HG03439 (cell line): ENCODE results near the gene GPR152.
A peak's percentile ranks its signal among the peaks of the same experiment; 100 is the strongest.
"Not testable (repeated sequence)": the region's sequence is repeated elsewhere in the genome, so short reads cannot be mapped to it uniquely, and the experiment has no call there.

Experiments used
- ATAC-seq: cut with Tn5 transposase; IDR thresholded peaks from one replicate; pipeline ENCODE4 v1.9.1; 2021; ENCODE audit warnings: mild to moderate bottlenecking, moderate library complexity; ENCODE audit not compliant: unreplicated experiment

The GPR152 gene

DNA sequence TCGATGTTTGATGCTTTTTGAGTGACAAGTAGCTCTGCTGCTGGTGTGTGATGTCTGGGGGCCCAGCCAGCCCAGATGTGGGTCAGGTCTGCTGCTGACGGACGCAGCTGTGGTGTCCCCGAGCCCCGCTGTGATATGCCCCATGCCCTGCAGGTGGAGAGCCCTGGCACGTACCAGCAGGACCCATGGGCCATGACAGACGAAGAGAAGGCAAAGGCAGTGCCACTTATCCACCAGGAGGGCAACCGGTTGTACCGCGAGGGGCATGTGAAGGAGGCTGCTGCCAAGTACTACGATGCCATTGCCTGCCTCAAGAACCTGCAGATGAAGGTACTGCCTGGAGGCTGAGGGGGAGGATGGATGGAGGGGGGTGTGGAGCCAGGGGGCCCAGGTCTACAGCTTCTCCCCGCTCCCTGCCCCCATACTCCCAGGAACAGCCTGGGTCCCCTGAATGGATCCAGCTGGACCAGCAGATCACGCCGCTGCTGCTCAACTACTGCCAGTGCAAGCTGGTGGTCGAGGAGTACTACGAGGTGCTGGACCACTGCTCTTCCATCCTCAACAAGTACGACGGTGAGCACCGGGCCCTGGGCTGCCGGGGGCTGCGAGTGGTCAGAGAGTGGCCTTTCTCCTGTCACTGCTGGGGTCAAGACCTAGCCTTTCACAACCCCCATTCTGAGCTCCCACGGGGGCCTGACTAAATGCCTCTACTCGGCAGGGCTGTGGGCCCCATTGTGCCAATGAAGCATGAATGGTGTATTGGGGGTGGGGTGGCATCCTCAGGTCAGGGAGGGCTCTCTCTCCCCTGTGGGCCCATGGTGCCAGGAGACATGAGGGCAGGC lies 37.6 kb upstream of the GPR152 start:
- no peak for ATAC-seq

DNA sequence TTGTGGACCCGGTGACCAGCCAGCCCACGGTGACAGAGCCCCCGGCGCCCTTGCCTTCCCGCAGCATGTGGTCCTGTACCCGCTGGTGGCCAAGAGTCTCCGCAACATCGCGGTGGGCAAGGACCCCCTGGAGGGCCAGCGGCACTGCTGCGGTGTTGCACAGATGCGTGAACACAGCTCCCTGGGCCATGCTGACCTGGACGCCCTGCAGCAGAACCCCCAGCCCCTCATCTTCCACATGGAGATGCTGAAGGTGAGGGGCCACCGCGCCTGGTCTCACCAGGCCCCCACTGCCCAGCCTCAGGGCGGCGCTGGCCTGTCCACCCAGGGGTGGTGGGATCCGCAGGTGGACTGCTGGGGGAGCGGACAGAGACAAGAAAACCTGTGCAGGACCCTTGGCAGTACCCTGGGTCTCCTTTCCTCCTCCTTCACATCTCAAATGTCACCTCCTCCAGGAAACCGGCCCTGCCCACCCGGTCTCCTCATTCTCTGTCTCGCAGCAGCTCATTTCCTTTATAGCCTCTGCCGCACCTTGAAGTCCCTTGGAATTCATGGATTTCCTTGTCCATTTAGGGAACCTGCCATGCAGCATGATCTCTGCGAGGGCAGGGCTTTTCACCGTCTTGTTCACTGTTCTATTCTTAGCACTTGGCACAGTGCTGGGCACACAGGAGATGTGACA lies 36.8 kb upstream of the GPR152 start:
- no peak for ATAC-seq

DNA sequence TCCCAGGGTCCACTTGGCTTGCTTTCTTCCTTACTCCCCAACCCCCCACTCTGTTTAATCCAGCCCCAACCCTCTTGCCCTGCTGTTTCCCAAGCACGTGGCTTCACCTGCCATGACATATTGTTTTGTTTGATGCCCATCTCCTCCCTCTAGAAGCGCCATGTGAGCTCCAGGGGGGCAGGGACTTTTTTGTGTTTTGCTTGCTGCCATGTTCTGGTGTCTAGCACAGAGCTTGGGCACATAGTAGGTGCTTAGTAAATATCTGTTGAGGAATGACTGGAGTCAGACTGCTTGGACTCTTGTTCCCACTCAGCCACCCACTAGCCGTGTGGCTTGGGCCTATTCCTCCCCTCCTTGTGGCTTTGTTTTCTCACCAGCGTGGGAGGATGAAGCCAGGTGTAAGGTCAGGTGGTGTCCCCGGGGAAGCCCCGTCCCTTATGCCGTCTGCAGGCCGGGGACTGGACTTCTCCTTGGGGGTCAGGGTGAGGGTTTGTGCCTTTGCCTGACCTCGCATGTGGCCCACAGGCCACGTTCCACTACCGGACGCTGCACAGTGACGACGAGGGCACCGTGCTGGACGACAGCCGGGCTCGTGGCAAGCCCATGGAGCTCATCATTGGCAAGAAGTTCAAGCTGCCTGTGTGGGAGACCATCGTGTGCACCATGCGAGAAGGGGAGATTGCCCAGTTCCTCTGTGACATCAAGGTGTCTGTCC lies 34.1 kb upstream of the GPR152 start:
- ATAC-seq: peak; percentile 26

DNA sequence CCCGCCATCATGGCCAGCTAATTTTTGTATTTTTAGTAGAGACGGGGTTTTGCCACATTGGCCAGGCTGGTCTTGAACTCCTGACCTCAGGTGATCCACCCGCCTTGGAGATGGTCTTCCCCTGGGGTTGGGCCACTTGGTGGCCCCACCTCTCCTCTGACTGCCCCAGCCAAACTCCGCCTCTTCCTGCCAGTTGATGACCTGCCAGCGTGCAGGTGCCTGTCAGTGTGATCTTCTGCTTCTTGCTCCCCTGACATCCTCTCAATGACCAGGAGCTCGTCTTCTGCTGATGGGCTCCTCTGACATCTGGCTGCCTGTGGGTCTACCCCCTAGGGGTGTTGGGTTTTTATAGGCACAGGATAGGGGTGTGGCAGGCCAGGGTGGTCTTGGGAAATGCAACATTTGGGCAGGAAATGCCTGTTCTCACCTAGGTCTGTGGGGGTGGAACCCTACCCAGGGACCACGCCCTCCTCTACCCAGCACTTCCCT lies 33.4 kb upstream of the GPR152 start:
- ATAC-seq: not testable (repeated sequence)

DNA sequence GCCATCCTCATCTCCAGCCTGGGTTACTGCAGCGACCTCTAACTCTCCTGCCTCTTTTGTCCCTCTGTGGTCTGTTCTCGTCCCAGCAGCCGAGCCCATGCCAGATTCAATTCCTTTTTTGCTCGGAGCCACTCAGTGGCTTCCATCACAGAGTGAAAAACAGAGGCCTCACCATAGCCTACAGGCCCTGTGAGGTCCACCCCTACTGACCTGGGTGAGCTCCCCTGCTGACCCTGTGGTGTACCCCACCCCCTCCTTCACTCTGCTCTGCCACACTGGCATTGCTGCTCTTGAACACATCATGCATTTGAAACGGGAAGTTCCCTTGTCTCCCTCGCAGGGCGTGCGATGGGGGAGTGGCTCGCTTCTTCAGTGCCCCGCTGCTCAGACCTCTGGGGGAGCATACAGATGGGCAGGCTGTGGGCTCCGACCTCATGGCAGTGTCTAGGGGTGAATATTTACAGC lies 32.4 kb upstream of the GPR152 start:
- ATAC-seq: no peak

DNA sequence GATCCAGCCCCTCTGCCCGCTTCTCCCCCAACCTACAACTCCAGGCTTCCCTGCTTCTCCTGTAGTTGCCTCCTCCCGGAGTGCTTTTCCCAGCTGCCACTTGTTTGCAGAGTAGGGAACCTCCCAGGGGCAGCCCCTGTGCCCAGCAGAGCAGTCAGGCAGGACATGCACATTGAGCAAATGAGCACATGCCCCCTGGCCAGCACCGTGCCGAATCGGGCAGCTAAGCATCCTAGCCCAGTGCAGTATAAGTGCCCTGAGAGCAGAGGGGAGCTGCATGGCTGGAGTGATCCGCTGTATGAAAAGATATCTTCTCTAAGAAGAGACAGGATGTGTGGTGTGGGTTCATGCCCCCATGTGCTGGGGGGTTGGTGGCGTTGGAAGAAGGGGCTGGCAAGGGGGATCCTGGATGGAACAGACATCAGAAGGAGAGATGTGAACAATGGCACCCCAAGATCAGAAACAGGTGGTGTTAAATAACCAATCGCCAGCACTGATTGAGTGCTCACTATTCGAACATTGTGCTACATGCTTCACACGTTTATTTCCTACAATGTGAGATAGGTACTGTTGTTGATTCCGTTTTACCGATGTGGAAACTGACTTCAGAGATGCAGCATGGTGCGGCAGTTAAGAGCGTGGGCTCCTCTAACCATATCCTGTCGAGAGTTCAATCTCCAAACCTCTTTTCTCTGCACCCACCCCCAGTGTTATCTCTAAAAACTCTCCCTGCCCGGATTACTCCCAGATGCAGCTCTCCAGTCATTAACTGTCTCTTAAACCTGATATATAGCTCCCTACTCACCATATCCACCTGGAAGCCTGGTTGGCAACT lies 31.5 kb upstream of the GPR152 start:
- ATAC-seq: no peak

DNA sequence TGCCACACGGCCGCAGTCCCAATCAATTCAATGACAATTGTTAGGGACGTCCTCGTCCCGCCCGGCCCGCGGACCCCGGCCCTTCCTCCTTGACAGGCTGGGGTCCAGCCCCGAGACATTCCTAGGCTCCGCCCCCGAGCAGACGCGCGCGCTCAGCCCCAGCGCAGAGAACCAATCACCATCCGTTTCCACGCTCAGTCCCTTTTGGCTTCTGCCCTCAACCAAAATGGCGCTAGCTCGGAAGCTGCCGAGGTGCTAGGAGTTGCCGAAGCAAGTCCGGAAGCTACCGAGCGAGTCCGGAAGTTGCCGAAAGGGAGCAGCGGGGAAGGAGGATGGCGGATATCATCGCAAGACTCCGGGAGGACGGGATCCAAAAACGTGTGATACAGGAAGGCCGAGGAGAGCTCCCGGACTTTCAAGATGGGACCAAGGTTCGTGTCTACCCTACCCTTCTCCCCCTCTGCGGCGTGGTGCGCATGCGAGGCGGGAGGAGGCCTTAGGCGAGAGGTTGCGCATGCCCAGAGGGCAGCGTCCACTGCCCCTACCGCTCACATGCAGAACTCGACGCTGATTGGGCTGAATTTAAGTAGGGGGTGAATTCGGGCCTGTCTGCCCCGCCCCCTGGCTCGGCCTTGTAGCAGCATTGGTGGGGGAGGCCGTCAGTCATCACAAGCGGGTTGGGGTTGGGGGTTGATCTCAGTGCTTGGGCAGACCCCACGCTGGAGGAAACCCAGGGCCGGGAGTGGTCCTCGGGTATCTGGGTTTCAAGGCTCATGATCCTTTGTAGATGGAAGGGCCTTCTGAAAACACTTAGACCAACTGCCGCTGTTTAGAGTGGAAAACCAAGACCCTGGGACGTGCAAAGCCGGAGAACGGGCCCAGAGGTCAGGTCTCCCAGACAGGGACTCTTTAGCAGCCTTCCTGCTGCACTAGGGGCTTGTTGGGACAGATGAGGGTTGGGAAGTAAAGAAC lies 30.6 kb upstream of the GPR152 start, which contains the start of gene AIP:
Gene AIP, plus strand, starts transcription at position 200 of the 972 bp plus-strand sequence. Its CDS starts 133 bp downstream, at position 333.
- peak; percentile 63 for ATAC-seq

DNA sequence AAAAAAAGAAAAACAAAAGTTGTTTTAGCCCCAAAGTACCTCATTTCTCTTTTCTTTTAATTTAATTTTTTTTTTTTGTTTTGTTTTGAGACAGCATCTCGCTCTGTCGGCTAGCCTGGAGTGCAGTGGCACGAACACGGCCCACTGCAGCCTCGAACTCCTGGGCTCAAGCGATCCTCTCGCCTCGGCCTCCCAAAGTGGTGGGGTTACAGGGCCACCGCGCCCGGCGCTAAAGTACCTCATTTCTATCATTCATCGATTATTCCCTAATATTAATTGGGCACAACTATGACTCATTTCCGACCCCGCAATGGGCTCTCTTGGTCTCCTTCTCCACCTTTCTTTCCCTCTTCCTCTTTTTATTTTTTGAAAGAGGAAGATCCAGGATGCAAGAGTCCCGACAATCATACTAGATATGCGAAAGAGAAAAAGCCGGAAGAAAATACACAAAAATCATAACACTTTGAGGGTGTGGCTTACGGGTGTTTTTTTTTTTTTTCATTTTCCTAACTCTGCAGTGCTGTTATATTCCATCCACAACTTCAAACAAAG lies 29.8 kb upstream of the GPR152 start:
- ATAC-seq: no peak

DNA sequence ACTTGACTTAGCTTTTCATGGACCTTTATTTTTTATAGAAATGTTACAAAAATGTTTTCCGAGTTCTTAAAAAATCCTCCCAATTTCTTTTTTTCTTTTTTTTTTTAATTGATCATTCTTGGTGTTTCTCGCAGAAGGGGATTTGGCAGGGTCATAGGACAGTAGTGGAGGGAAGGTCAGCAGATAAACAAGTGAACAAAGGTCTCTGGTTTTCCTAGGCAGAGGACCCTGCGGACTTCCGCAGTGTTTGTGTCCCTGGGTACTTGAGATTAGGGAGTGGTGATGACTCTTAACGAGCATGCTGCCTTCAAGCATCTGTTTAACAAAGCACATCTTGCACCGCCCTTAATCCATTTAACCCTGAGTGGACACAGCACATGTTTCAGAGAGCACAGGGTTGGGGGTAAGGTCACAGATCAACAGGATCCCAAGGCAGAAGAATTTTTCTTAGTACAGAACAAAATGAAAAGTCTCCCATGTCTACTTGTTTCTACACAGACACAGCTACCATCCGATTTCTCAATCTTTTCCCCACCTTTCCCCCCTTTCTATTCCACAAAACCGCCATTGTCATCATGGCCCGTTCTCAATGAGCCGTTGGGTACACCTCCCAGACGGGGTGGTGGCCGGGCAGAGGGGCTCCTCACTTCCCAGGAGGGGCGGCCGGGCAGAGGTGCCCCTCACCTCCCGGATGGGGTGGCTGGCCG lies 25.0 kb upstream of the GPR152 start:
- ATAC-seq: not testable (repeated sequence)

DNA sequence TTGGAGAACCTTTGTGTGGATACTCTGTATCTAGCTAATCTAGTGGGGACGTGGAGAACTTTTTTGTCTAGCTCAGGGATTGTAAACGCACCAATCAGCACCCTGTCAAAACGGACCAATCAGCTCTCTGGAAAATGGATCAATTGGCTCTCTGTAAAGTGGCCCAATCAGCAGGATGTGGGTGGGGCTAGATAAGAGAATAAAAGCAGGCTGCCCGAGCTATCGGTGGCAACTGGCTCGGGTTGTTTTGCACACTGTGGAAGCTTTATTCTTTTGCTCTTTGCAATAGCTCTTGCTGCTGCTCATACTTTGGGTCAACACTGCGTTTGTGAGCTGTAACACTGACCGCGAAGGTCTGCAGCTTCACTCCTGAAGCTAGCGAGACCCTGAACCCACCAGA lies 24.2 kb upstream of the GPR152 start:
- ATAC-seq: not testable (repeated sequence)

DNA sequence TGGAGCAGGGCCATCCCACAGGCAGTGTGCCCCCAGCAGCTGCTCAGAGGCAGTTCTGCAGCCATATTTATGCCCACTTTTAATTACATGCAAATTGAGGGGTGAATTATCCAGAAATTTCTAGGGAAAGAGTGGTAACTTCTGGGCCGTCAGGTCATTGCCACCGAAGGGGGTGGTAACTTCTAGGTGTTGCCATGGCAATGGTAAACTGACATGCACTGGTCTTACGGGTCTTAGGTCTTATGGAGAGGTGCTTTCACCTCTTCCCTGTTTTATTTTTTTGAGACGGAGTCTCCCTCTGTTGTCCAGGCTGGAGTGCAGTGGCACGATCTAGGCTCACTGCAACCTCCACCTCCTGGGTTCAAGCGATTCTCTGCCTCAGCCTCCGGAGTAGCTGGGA lies 20.4 kb upstream of the GPR152 start:
- ATAC-seq: no peak

DNA sequence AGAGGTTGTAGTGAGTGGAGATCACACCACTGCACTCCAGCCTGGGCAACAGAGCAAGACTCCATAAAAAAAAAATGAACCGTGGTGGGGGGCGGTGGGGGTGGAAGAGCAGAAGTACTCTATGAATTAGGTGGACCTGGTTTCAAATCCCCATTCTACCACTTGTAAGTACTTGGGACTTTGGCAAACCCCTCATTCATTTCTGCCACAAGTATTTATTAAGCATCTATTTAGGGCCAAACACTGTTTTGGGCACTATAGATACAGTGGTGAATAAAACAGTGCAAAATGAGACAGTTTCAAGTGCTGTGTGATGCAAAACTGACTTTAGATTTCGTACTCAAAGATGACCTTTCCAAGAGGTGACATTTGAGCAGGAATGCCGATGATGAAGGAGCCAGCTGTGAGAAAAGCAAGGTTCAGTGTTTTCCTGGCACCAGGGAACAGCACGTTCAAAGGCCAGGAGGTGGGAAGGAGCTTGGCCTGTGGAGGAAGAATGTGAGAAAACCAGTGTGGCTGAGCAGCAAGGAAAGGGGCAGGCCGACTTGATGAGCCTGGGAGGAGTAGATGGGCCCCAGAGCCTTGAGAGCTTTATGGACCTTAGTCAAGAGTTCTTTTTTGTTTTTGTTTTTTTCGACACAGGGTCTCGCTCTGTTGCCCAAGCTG lies 17.9 kb upstream of the GPR152 start:
- no peak for ATAC-seq

DNA sequence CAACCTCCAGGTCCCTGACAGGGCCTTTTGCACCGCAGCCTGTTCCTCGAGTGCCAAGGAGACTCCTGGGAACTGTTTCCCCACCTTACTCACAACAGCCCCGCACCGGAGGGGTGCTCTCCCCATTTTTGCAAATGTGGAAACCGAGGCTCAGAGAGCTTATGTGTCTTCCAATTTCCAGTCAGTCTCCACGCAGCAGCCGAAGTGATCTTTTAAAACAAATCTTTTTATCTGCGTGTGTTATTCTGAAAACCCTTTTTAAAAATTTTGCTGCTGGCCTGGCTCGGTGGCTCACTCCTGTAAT lies 16.9 kb upstream of the GPR152 start:
- ATAC-seq: no peak

DNA sequence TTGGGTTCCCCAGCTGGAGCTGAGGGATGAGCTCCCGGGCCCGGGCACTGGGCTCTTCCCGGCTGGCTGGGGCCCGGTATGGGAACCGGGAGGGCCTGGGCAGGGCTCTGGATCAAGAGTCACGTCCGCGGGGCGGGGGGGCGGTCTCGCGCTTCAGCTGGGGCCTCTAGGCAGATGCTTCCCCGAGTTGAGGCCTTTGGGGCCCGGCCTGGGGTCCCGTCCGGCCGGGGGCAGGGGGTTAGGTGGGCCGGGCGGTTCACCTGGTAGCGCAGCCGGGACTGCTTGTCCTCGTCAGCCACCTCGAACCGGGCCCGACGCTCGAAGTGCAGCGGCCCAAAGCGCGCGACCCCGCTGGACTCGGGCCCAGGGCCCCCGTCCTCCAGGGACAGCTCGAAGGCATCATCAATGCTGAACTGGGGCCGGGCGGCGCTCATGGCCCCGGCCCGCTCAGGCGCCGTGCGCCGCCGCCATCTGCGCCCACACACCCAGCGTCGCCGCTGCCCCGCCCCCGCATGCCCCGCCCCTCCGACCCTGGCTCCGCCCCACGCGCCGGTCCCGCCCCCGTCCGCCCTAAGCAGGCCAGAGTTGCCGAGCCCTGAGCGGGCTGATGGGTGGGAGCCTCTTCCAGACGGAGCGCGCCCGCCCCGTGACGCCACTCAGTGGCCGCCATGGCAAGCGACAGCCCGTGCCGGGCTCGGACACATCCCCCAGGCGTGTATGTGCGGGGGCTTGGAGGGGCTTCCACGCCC lies 16.4 kb upstream of the GPR152 start, which contains the start of gene TMEM134:
Gene TMEM134, minus strand, starts transcription at position 493 of the 749 bp plus-strand sequence. Its CDS starts 59 bp downstream, at position 434.
- ATAC-seq: peak; percentile 60

DNA sequence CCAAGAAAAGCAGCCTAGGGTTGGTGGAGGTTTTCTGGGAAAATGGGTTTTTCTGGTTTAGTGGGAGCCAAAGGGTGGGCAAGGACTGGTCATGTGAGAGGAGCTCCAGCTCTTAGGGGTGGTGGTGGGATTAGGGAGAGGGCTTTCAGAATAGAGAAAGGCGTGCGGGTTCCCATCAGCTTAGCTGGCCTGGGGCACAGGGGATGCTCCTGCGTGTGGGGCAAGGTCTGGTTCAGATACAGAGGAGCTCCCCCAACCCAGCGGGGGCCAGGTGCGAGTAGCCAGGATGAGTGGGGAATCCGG lies 15.9 kb upstream of the GPR152 start:
- ATAC-seq: no peak

DNA sequence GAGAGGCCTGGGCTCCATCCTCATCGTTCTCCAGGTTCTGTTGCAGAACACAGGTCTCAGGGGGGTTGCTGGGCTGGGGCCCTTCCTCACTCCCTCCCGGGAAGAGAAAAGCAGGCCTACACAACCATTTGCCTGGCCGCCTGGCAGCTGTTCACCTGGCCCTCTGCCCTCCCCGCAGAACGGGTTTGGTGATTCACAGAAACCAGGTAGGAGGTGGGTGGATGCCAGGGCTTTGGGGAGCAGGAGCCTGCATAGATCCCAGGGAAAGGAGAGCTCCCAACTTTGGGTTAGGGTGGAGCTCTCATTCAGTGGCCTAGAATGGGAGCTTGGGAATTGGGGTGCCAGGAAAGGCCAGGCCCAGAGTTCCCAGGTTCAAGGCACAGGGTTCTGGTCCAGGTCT lies 15.5 kb upstream of the GPR152 start:
- no peak for ATAC-seq
